GM18526 (cell line): Measurements from ENCODE around the gene ATXN7L3.

Source experiments
- POLR2A ChIP-seq: IDR thresholded peaks from 3 replicates; pipeline ENCODE4 v1.6.1; 2011; ENCODE audit not compliant: insufficient read length; ENCODE audit errors: extremely low read depth

Gene ATXN7L3

GRCh38 chr17:44197107-44197506, 2.6 kb downstream of the ATXN7L3 start:
- no peak for TF ChIP-seq POLR2A

GRCh38 chr17:44193326-44194084, 6.2 kb downstream of the ATXN7L3 start:
- no peak for TF ChIP-seq POLR2A

- TF ChIP-seq POLR2A = no peak
Measured at GRCh38 chr17:44192750-44193149, 6.9 kb downstream of the ATXN7L3 start.

DNA sequence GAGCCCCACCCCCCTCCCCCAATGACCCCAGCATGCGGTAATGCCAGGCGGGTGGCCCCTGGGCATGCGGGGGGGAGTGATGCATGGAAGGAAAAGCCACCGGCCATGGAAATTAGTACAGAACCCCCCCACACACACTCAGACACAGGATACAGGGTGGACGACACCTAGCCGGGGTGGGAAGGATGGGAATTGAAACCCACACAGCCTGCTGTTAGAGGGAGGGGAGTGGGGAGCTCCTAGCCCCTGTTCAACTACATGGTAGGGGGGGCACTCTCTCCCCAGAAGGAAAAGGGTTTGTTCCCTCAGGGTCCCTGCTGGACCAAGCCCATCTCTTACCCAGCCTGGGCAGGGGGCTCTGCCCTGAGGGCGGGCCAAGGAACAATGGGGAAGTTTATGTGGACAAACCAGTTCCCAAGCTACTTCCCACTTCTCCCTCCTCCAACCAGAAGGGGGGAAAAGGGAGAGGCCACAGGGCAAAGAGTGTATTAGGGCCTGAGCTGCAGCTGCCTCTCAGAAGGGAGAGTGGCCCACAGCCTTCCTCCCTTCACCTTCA, 7.7 kb downstream of the ATXN7L3 start:
- TF ChIP-seq POLR2A = no peak

DNA sequence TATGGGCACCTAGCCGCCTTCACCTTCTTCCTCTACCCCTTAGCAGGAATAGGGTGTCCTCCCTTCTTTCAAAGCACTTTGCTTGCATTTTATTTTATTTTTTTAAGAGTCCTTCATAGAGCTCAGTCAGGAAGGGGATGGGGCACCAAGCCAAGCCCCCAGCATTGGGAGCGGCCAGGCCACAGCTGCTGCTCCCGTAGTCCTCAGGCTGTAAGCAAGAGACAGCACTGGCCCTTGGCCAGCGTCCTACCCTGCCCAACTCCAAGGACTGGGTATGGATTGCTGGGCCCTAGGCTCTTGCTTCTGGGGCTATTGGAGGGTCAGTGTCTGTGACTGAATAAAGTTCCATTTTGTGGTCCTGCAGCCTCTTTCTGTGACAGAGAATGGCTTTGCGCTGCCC, 8.3 kb downstream of the ATXN7L3 start:
- TF ChIP-seq POLR2A = no peak

DNA sequence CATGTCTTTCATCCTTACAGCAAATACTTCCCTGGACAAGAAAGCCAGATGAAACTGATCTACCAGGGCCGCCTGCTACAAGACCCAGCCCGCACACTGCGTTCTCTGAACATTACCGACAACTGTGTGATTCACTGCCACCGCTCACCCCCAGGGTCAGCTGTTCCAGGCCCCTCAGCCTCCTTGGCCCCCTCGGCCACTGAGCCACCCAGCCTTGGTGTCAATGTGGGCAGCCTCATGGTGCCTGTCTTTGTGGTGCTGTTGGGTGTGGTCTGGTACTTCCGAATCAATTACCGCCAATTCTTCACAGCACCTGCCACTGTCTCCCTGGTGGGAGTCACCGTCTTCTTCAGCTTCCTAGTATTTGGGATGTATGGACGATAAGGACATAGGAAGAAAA, 9.2 kb downstream of the ATXN7L3 start:
- TF ChIP-seq POLR2A = no peak

GRCh38 chr17:44188576-44189403, 10.9 kb downstream of the ATXN7L3 start:
- no peak for TF ChIP-seq POLR2A

DNA sequence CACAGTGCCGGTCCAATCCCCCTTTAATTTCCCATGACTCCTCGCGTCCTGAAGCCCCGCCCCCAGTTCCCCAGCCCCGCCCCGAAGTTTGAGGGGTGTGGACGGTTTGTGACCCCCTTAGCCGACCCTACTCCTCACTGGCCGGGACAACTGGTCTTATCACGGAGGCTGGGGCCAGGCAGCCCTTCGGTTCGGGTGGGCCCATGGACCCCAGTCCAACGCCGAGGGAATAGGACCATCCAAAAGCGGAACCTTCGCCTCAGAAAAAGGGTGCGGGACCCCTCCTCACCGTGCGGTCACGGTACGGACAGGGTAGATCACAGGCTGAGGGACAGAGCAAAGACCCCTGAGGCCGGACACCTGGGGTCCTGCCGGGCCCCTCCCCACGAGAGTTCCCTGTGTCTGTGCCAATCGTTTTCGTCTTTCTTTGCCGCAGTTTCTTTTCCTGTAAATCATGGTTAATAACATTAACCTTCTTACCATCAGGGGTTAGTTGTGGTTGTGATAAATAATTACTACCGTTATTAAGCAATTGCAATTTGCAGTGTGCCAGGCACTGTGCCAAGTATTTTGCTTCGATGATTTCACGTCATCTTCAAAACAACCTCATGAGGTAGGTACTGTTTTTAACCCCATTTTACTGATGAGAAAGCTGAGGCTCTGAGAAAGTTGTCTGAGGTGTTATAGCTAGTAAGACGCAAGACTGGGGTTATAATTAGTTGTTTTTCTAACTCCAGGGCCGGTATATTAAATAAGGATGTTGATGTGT, 12.4 kb downstream of the ATXN7L3 start:
- TF ChIP-seq POLR2A = no peak

DNA sequence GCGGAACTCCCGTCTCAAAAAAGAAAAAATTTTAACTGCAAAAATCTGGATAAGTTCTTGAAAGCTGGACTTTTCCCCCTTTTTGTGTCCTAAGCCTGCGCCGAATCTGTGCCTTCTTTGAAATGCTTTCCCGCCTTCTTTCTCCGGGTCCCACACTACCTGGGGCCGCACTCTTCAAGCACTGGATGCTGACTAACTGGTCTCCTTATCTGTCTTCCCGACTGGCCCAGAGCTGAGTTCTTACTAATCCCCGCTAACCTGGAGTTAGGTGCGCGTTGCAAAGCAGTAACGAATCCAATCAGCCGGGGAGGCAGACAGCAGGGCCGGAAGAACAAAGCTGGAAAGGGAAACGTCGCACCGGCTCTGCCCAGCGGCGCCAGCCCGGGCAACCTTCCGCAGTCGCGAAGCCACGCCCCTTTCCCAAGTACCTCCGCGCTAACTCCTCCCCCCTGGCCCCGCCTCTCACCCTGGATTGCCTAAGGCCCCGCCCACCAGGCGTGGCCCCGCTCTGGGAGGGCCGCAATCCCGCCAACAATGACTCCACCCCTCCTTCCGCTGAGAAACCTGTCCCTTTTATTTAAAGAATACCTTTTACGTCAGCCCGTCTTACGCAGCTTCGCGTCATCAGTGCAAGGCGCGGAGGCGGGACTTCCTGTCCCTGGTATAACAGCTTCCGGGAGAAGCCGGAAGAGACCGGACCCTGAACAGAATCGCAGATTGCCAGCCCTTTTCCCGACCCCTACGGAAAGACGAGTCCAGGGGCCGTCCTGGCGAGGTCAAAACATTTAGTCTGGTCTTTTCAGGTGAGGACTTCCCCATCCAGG, 13.2 kb downstream of the ATXN7L3 start, which contains the start of gene TMUB2:
Gene TMUB2, plus strand, starts transcription at position 666 of the 824 bp plus-strand sequence. CDS start 737 bp downstream, outside the sequence.
- TF ChIP-seq POLR2A = peak; percentile 95

DNA sequence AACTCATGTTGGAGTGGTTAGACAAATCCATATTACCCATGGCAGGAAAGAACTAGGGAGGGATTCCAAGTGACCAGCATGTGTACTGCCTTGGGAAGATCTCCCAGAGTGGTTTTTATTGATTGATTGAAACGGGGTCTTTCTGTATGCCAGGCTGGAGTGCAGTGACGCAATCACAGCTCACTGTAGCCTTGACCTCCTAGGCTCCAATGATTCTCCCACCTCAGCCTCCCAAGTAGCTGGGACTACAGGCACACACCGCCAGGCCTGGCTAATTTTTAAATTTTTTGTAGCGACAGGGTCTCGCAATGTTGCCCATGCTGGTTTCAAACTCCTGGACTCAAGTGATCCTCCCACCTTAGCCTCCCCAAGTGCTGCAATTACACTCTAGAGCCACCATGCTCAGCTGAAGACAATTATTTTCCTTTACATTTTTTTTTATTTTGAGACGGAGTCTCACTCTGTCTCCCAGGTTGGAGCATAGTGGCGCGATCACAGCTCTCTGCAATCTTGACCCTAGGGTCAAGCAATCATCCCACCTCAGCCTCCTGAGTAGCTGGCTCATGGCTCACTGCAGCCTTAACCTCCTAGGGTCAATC, 15.4 kb downstream of the ATXN7L3 start:
- no peak for TF ChIP-seq POLR2A

- TF ChIP-seq POLR2A = no peak
Measured at GRCh38 chr17:44183024-44183423, 16.7 kb downstream of the ATXN7L3 start.

DNA sequence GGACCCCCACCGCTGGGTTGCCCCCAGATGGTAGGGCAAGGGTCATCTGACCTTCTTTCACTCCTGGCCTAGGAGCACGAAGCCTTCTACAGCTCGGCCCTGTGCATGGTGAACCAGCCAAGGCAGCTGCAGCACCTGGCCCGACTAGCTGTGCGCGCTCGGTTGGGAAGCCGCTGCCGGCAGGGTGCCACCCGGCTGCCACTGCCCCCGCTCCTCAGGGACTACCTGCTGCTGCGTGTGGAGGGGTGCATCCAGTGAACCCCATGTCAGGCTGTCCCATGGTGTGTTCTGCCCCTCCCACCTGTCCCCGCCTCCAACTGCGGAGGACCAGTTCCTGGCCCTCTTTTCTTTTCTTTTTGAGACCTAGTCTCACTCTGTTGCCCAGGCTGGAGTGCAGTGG, 21.6 kb downstream of the ATXN7L3 start:
- TF ChIP-seq POLR2A = no peak

DNA sequence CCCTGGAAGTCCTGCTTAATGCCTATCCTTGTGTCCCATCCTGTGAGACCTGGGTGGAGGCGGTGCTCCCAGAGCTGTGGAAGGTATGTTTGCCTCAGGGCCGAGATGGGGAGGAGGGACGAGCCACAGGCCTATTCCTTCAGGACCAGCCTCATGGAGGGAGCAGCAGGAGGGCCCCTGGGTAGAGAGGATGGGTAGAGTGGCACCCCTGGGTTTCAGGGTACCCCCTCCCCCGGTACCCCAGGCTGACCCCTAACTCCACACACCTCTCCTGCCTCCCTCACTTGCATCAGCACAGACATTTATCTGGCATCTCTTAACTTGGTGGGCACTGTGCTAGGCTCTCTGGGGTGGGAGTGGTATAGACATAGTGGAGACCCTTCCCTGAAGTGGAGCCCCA, 22.0 kb downstream of the ATXN7L3 start:
- TF ChIP-seq POLR2A = no peak
